Osteocyte (in vitro differentiated cells): ENCODE measurements around the gene OSBPL10. TPM values are rescaled to one million over a fixed set of nuclear protein-coding genes. Genes with fewer than 3 reads are reported as not detected.
A peak's percentile ranks its signal among the peaks of the same experiment; 100 is the strongest.

Experiments
- DNase-seq: peaks from one replicate; pipeline ENCODE4 v3.0.0; 2021; ENCODE audit warnings: mixed read lengths; ENCODE audit not compliant: unreplicated experiment; ENCODE audit errors: extremely low spot score
- H3K27ac Mint-ChIP-seq: one replicate; pipeline ENCODE4 v1.8.0; 2021; ENCODE audit warnings: mild to moderate bottlenecking, mixed read lengths; ENCODE audit not compliant: unreplicated experiment
- H3K27me3 Mint-ChIP-seq: one replicate; pipeline ENCODE4 v1.8.0; 2021; ENCODE audit warnings: mixed read lengths; ENCODE audit not compliant: unreplicated experiment
- H3K36me3 Mint-ChIP-seq: one replicate; pipeline ENCODE4 v1.8.0; 2021; ENCODE audit warnings: mixed read lengths; ENCODE audit not compliant: unreplicated experiment
- H3K4me1 Mint-ChIP-seq: one replicate; pipeline ENCODE4 v1.8.0; 2021; ENCODE audit warnings: mixed read lengths; ENCODE audit not compliant: unreplicated experiment
- H3K4me3 Mint-ChIP-seq: one replicate; pipeline ENCODE4 v1.8.0; 2021; ENCODE audit warnings: mild to moderate bottlenecking, moderate library complexity, mixed read lengths; ENCODE audit not compliant: unreplicated experiment
- H3K9me3 Mint-ChIP-seq: one replicate; pipeline ENCODE4 v1.8.0; 2021; ENCODE audit warnings: mixed read lengths; ENCODE audit not compliant: unreplicated experiment
- total RNA-seq: library from RNA; stranded (reverse); gene quantifications from 2 replicates; pipeline ENCODE4 v1.2.1, GENCODE V29; 2021
- TF ChIP-seq, protein P1 (sequence below): fragments of 200-600 bp; sonication (generic); IDR thresholded peaks from 2 replicates; pipeline ENCODE4 v1.5.0; 2021; ENCODE audit warnings: antibody characterized with exemption, mild to moderate bottlenecking, moderate library complexity

Gene OSBPL10
- total RNA-seq, 1 donor from 2014 or later = 21.7 TPM

GRCh38 chr3:31946484-31947081, 34.5 kb downstream of the OSBPL10 start:
- Mint-ChIP-seq H3K9me3 (peaks cover 13% of the 10 kb centered on the region), H3K27ac (peak overlapping the region; percentile 62), H3K36me3 (peaks cover 3% of the 10 kb centered on the region), H3K4me1 (peaks cover 32% of the 10 kb centered on the region), H3K27me3 (no peaks in the 10 kb centered on the region), H3K4me3 (no peak overlapping the region)
- TF ChIP-seq, protein P1, sequence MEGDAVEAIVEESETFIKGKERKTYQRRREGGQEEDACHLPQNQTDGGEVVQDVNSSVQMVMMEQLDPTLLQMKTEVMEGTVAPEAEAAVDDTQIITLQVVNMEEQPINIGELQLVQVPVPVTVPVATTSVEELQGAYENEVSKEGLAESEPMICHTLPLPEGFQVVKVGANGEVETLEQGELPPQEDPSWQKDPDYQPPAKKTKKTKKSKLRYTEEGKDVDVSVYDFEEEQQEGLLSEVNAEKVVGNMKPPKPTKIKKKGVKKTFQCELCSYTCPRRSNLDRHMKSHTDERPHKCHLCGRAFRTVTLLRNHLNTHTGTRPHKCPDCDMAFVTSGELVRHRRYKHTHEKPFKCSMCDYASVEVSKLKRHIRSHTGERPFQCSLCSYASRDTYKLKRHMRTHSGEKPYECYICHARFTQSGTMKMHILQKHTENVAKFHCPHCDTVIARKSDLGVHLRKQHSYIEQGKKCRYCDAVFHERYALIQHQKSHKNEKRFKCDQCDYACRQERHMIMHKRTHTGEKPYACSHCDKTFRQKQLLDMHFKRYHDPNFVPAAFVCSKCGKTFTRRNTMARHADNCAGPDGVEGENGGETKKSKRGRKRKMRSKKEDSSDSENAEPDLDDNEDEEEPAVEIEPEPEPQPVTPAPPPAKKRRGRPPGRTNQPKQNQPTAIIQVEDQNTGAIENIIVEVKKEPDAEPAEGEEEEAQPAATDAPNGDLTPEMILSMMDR = no peak
- DNase-seq = no peak

DNA sequence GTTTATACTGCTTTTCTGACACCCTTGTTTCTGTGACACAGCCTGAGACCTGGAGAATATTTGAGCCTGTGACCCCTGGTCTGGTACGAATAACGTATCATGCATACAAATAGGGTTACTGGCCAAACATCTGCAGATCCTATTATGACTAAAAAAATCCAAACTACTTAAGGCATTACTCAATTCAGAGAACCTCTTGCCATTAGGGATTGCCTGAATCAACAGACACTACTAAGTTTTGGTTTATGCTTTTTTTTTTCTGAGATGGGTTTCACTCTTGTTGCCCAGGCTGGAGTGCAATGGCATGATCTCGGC, 35.4 kb downstream of the OSBPL10 start:
- Mint-ChIP-seq H3K4me3 (no peak overlapping the region), H3K27me3 (no peaks in the 10 kb centered on the region), H3K4me1 (peaks cover 41% of the 10 kb centered on the region), H3K36me3 (peaks cover under 1% of the 10 kb centered on the region), H3K27ac (peak overlapping the region; percentile 58), H3K9me3 (peaks cover 10% of the 10 kb centered on the region)
- TF ChIP-seq, protein P1 = no peak
- DNase-seq = no peak

DNA sequence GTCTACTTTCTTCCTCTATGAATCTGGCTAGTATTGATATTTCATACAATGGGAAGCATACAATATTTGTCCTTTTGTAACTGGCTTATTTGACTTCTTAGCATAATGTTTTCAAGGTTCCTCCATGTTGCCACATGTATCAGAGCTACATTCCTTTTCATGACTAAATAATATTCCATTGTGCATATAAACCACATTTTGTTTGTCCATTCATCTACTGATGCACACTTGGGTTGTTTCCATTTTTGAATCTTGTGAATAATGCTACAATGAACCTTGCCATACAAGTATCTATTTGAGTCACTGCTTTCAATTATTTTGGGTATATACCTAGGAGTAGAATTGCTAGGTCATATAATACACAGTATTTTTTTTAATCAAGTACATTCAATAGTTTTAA, 38.0 kb downstream of the OSBPL10 start:
- no peaks in the 10 kb centered on the region for H3K9me3 Mint-ChIP-seq
- H3K36me3 Mint-ChIP-seq = no peaks in the 10 kb centered on the region
- no peaks in the 10 kb centered on the region for H3K27me3 Mint-ChIP-seq
- no peak for DNase-seq
- H3K4me1 Mint-ChIP-seq = peaks cover 41% of the 10 kb centered on the region
- TF ChIP-seq, protein P1 = no peak
- no peak overlapping the region for H3K4me3 Mint-ChIP-seq
- H3K27ac Mint-ChIP-seq = no peak overlapping the region

- no peaks in the 10 kb centered on the region for H3K36me3 Mint-ChIP-seq
- peaks cover 36% of the 10 kb centered on the region for H3K4me1 Mint-ChIP-seq
- H3K4me3 Mint-ChIP-seq = no peak overlapping the region
- TF ChIP-seq, protein P1 = no peak
- H3K27me3 Mint-ChIP-seq = no peaks in the 10 kb centered on the region
- DNase-seq = no peak
- H3K9me3 Mint-ChIP-seq = no peaks in the 10 kb centered on the region
- no peak overlapping the region for H3K27ac Mint-ChIP-seq
These were observed 38.6 kb downstream of the OSBPL10 start for GRCh38 chr3:31942446-31942845.

DNA sequence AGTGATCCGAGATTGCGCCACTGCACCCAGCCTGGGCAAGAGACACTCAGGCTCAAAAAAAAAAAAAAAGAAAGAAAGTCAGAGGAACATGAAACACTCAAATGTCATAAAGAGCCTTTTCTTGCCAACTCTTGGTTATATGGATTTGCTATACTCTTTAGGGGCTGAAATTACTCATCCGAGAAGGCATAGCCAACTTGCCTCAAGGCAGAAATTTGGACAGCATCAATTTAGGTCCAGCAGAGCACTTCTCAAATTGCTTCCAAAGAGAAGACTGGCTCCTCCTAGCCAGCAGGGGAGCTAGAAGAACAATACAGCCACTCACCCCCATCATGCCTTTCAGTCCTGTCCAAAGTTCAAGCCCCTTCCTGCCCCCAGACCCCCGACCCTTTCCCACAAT, 43.8 kb downstream of the OSBPL10 start:
- Mint-ChIP-seq H3K27ac (no peak overlapping the region), H3K9me3 (no peaks in the 10 kb centered on the region), H3K4me1 (peaks cover 34% of the 10 kb centered on the region), H3K27me3 (no peaks in the 10 kb centered on the region), H3K36me3 (no peaks in the 10 kb centered on the region), H3K4me3 (no peak overlapping the region)
- DNase-seq = no peak
- TF ChIP-seq, protein P1 = no peak
